Endodermal cell (in vitro differentiated cells): Measurements from ENCODE around the gene NSUN2. TPM values are rescaled to one million over a fixed set of nuclear protein-coding genes. Genes with fewer than 3 reads are reported as not detected.

ENCODE experiments used
- DNase-seq: peaks from one replicate; pipeline ENCODE4 v3.0.0-alpha.2; 2017
- H3K27ac ChIP-seq: 2 replicates; pipeline ENCODE4 v1.5.1; 2013; ENCODE audit warnings: mild to moderate bottlenecking, low read depth, low read length, moderate library complexity
- H3K27me3 ChIP-seq: 2 replicates; pipeline ENCODE4 v1.6.1; 2013; ENCODE audit warnings: mild to moderate bottlenecking, low read length, moderate library complexity; ENCODE audit not compliant: insufficient read depth, control insufficient read depth, poor library complexity, severe bottlenecking
- H3K36me3 ChIP-seq: 2 replicates; pipeline ENCODE4 v1.7.0; 2013; ENCODE audit warnings: mild to moderate bottlenecking, low read length, moderate library complexity; ENCODE audit not compliant: control insufficient read depth, insufficient read depth
- H3K4me1 ChIP-seq: one replicate; pipeline ENCODE4 v1.7.0; 2013; ENCODE audit warnings: low read length; ENCODE audit not compliant: control insufficient read depth, insufficient read depth
- H3K4me3 ChIP-seq: 2 replicates; pipeline ENCODE4 v1.5.1; 2013; ENCODE audit warnings: mild to moderate bottlenecking, low read length, moderate library complexity
- H3K9ac ChIP-seq: 2 replicates; pipeline ENCODE4 v1.6.1; 2013; ENCODE audit warnings: mild to moderate bottlenecking, low read length, moderate library complexity; ENCODE audit not compliant: poor library complexity, severe bottlenecking; ENCODE audit errors: extremely low read depth
- H3K9me3 ChIP-seq: 2 replicates; pipeline ENCODE4 v1.6.1; 2013; ENCODE audit warnings: mild to moderate bottlenecking, low read length, moderate library complexity; ENCODE audit not compliant: control insufficient read depth
- H3K27ac Mint-ChIP-seq: 2 replicates; pipeline ENCODE4 v1.8.0; 2020; ENCODE audit warnings: mixed read lengths
- H3K27me3 Mint-ChIP-seq: 2 replicates; pipeline ENCODE4 v1.8.0; 2021; ENCODE audit warnings: mild to moderate bottlenecking, mixed read lengths; ENCODE audit not compliant: insufficient read depth
- H3K36me3 Mint-ChIP-seq: 2 replicates; pipeline ENCODE4 v1.8.0; 2020; ENCODE audit warnings: low read depth, mixed read lengths
- H3K4me1 Mint-ChIP-seq: 2 replicates; pipeline ENCODE4 v1.8.0; 2020; ENCODE audit warnings: mixed read lengths
- H3K4me3 Mint-ChIP-seq: 2 replicates; pipeline ENCODE4 v1.8.0; 2020; ENCODE audit warnings: mild to moderate bottlenecking, moderate library complexity, mixed read lengths
- H3K9me3 Mint-ChIP-seq: 2 replicates; pipeline ENCODE4 v1.8.0; 2020; ENCODE audit warnings: mild to moderate bottlenecking, mixed read lengths
- CTCF ChIP-seq: fragments of 200-600 bp; sonication (generic); conservative IDR thresholded peaks from 2 replicates; pipeline ENCODE4 v1.5.0; 2021; ENCODE audit warnings: antibody characterized with exemption, mild to moderate bottlenecking
- WGBS, 2 experiments: methylation state at CpG; one replicate each; pipeline versions ENCODE4 v1.1.5 to v1.1.7; 2013; ENCODE audit warnings: missing lambda C conversion rate in 2 of 2, mixed read lengths in 1 of 2; ENCODE audit not compliant: insufficient coverage in 1 of 2, insufficient read length in 1 of 2; 5-methylcytosine and 5-hydroxymethylcytosine counted together
- total RNA-seq, 2 donors: library from RNA; stranded (reverse); fragmentation: NEBNext Ultra II Directional in 1 of 2; extraction: Animal tissue kit (Norgen Biotek cat#: 25700) in 1 of 2; gene quantifications; 2 replicates in 1 of 2; 3 replicates in 1 of 2; pipeline ENCODE4 v1.2.1, GENCODE V29; 2021

NSUN2 gene
- total RNA-seq, 2 donors from 2014 or later, result 71.8 to 90.8 TPM

GRCh38 chr5:6567835-6568234, 65.0 kb downstream of the NSUN2 start:
- Histone ChIP-seq H3K27ac (no peak overlapping the region), H3K9me3 (no peaks in the 10 kb centered on the region), H3K36me3 (no peaks in the 10 kb centered on the region), H3K4me3 (no peak overlapping the region), H3K4me1 (no peaks in the 10 kb centered on the region), H3K27me3 (no peaks in the 10 kb centered on the region), H3K9ac (no peak overlapping the region)
- H3K36me3 Mint-ChIP-seq, result no peaks in the 10 kb centered on the region
- H3K27me3 Mint-ChIP-seq, result peaks cover 5% of the 10 kb centered on the region
- no peak overlapping the region for H3K27ac Mint-ChIP-seq
- no peak overlapping the region for H3K4me3 Mint-ChIP-seq
- TF ChIP-seq CTCF, result no peak
- no peaks in the 10 kb centered on the region for H3K4me1 Mint-ChIP-seq
- no peak for DNase-seq
- H3K9me3 Mint-ChIP-seq, result no peaks in the 10 kb centered on the region

GRCh38 chr5:6567068-6567467, 65.8 kb downstream of the NSUN2 start:
- DNase-seq, result no peak
- peaks cover 5% of the 10 kb centered on the region for H3K27me3 Mint-ChIP-seq

DNA sequence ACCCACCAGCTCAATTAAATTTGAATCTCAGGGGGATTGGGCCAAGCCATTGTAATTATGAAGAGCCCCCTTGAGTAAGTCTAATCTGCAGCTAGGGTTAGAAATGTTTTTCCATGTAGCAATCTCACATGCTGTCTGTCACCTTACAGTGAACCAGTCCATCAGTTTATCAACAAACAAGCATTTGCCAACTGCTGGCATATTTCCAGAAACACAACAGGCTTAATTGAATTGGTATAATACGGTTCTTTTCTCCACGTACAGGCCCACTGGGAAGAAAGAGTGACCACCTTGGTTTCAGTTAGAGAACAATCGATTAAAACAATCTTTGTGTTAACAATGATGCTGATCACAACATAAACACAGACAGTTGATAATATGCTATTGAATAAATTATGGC, 67.4 kb downstream of the NSUN2 start:
- Histone ChIP-seq H3K9me3 (no peaks in the 10 kb centered on the region), H3K4me3 (no peak overlapping the region), H3K4me1 (no peaks in the 10 kb centered on the region), H3K9ac (no peak overlapping the region), H3K27ac (no peak overlapping the region), H3K36me3 (no peaks in the 10 kb centered on the region), H3K27me3 (no peaks in the 10 kb centered on the region)
- WGBS, 2 experiments, result 83 to 87% methylated on average over 2 to 3 of the region's 3 CpGs
- H3K36me3 Mint-ChIP-seq, result no peaks in the 10 kb centered on the region
- no peak overlapping the region for H3K27ac Mint-ChIP-seq
- no peak for DNase-seq
- H3K27me3 Mint-ChIP-seq, result peaks cover 8% of the 10 kb centered on the region
- TF ChIP-seq CTCF, result no peak
- peaks cover 5% of the 10 kb centered on the region for H3K9me3 Mint-ChIP-seq
- H3K4me3 Mint-ChIP-seq, result no peak overlapping the region
- H3K4me1 Mint-ChIP-seq, result no peaks in the 10 kb centered on the region

More at GRCh38 chr5:6567068-6567467, 65.8 kb downstream of the NSUN2 start:
- H3K9me3 ChIP-seq, result no peaks in the 10 kb centered on the region
- no peak for TF ChIP-seq CTCF
- no peak overlapping the region for H3K27ac ChIP-seq
- no peak overlapping the region for H3K27ac Mint-ChIP-seq
- no peaks in the 10 kb centered on the region for H3K4me1 Mint-ChIP-seq
- H3K4me1 ChIP-seq, result no peaks in the 10 kb centered on the region
- H3K36me3 Mint-ChIP-seq, result no peaks in the 10 kb centered on the region
- H3K4me3 Mint-ChIP-seq, result no peak overlapping the region
- H3K9me3 Mint-ChIP-seq, result no peaks in the 10 kb centered on the region
- H3K9ac ChIP-seq, result no peak overlapping the region
- H3K36me3 ChIP-seq, result no peaks in the 10 kb centered on the region
- H3K27me3 ChIP-seq, result no peaks in the 10 kb centered on the region
- H3K4me3 ChIP-seq, result no peak overlapping the region
- 90 to 97% methylated on average over 2 to 3 of the region's 4 CpGs for WGBS, 2 experiments
